A673 (cell line): Measurements from ENCODE around the gene SLC22A15. TPM values are rescaled to one million over a fixed set of nuclear protein-coding genes. Genes with fewer than 3 reads are reported as not detected.

Source experiments
- BruUV-seq: library from RNA; stranded (reverse); fragments of 400-500 nt; replicated peaks from 2 replicates; lab custom pipeline; 2021; lab: Mats Ljungman, UMichigan
- CTCF ChIA-PET: fragments of 300-600 bp; sonication (Branson Sonifier 250); formaldehyde crosslinking; loops from one replicate; lab custom pipeline; 2022; ENCODE audit warnings: antibody characterized with exemption; lab: Charles Lee
- POLR2A ChIA-PET: fragments of 300-600 bp; sonication (Branson Sonifier 250); formaldehyde crosslinking; loops from one replicate; lab custom pipeline; 2022; ENCODE audit warnings: antibody characterized with exemption; ENCODE audit not compliant: low non-redundant PET; lab: Charles Lee
- DNase-seq: peaks from one replicate; pipeline ENCODE4 v3.0.0-alpha.2; 2015; ENCODE audit warnings: low spot score
- H3K27ac ChIP-seq: fragments of 200-600 bp; sonication (generic); 2 replicates; pipeline ENCODE4 v1.5.1; 2016; ENCODE audit warnings: mixed run types, low read depth, mild to moderate bottlenecking, mixed read lengths, antibody characterized with exemption, low read length; ENCODE audit not compliant: poor library complexity, severe bottlenecking
- H3K27me3 ChIP-seq: fragments of 200-600 bp; sonication (generic); replicated peaks from 2 replicates; pipeline ENCODE4 v1.6.1; 2017; ENCODE audit warnings: mixed run types, low read depth, mild to moderate bottlenecking, mixed read lengths, antibody characterized with exemption, low read length; ENCODE audit not compliant: insufficient read depth, poor library complexity
- H3K36me3 ChIP-seq: fragments of 200-600 bp; sonication (generic); 2 replicates; pipeline ENCODE4 v1.6.1; 2016; ENCODE audit warnings: mixed run types, mild to moderate bottlenecking, mixed read lengths, antibody characterized with exemption, low read length; ENCODE audit not compliant: insufficient read depth, poor library complexity, severe bottlenecking
- H3K4me1 ChIP-seq: fragments of 200-600 bp; sonication (generic); 2 replicates; pipeline ENCODE4 v1.6.1; 2017; ENCODE audit warnings: mixed run types, mild to moderate bottlenecking, mixed read lengths, antibody characterized with exemption, low read length; ENCODE audit not compliant: insufficient read depth, poor library complexity, severe bottlenecking
- H3K4me3 ChIP-seq: fragments of 200-600 bp; sonication (generic); 2 replicates; pipeline ENCODE4 v1.5.1; 2016; ENCODE audit warnings: low read depth, mixed run types, mild to moderate bottlenecking, mixed read lengths, low read length; ENCODE audit not compliant: poor library complexity, severe bottlenecking
- H3K9me3 ChIP-seq: fragments of 200-600 bp; sonication (generic); 2 replicates; pipeline ENCODE4 v1.6.1; 2016; ENCODE audit warnings: mixed run types, low read depth, mild to moderate bottlenecking, mixed read lengths, antibody characterized with exemption, low read length; ENCODE audit not compliant: poor library complexity, severe bottlenecking
- EZH2 ChIP-seq: fragments of 200-600 bp; sonication (generic); IDR thresholded peaks from 2 replicates; pipeline ENCODE4 v1.6.1; 2017; ENCODE audit warnings: borderline replicate concordance, low read depth, mild to moderate bottlenecking, mixed read lengths, antibody characterized with exemption, low read length; ENCODE audit not compliant: poor library complexity, severe bottlenecking
- intact Hi-C: fragments of 100-400 bp; cut with micrococcal nuclease; formaldehyde crosslinking; loops from one replicate; pipeline ENCODE4 v1.10.0; 2022; ENCODE audit not compliant: unreplicated experiment
- total RNA-seq: library from RNA; stranded (reverse); gene quantifications from 2 replicates; pipeline ENCODE4 v1.2.3, GENCODE V29; 2021
- TF ChIP-seq, protein P1 (sequence below): fragments of 300-800, 200-600 bp; sonication (generic); conservative IDR thresholded peaks from 2 replicates; pipeline ENCODE4 v1.5.1; 2017; ENCODE audit warnings: low read depth, mild to moderate bottlenecking, antibody characterized with exemption, low read length, moderate library complexity, mixed read lengths

The SLC22A15 gene
- total RNA-seq, 1 experiment from 2014 or later: 0.39 TPM

DNA sequence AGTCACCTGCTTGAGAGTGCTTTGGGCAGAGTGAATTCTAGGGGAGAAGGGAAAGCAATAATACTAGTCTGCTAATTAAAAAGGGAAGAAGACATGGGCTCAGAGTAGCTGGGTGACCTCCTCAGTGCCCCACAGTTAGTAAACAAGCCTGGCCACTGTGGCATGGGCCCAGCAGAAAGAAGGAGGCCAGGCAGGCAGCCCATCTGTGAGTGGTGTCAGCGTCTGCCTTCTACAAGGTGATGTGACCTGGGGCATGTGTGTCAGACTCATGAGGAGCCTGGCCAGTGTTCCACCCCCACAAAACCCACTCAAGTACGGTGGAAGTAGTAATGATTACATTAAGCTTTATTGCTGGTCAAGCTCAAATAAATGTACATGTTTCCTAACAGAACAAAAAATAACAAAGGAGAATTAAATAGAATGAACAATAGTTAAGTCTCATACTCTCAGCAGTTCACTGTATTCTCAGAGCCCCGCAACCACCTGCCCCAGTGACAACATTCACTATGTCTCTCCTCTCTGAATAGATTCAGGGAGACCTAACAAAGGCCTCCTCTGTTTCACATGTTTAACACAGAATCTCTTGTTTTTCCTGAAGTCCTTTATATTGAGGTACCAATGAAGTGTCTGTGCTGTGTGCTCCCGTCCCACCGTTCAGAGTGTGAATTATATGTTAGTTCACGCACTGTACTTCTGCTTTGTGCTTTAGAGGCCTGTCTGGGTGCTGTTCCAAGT lies 32.5 kb downstream of the SLC22A15 start:
- DNase-seq: no peak
- CTCF ChIA-PET: no interaction called here

DNA sequence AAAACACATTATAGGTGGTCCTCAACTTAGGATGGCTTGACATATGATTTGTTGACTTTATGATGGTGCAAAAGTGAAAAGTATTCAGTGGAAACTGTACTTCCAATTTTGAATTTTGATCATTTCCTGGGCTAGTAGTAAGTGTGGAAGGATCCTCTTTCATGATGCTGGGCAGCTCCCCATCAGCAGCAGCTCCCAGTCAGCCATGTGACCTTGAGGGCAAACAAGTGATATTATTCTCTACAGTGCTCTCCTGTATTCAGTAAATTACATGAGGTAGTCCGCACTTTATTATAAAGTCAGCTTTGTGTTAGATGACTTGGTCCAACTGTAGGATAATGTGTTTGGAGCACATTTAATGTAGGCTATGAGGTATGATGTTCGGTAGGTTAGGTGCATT lies 36.4 kb downstream of the SLC22A15 start:
- DNase-seq: no peak
- Histone ChIP-seq H3K4me3 (no peak overlapping the region), H3K27me3 (no peaks in the 10 kb centered on the region), H3K27ac (no peak overlapping the region), H3K9me3 (no peaks in the 10 kb centered on the region), H3K36me3 (no peaks in the 10 kb centered on the region), H3K4me1 (no peaks in the 10 kb centered on the region)
- BruUV-seq: no TSS peak
- TF ChIP-seq, protein P1, sequence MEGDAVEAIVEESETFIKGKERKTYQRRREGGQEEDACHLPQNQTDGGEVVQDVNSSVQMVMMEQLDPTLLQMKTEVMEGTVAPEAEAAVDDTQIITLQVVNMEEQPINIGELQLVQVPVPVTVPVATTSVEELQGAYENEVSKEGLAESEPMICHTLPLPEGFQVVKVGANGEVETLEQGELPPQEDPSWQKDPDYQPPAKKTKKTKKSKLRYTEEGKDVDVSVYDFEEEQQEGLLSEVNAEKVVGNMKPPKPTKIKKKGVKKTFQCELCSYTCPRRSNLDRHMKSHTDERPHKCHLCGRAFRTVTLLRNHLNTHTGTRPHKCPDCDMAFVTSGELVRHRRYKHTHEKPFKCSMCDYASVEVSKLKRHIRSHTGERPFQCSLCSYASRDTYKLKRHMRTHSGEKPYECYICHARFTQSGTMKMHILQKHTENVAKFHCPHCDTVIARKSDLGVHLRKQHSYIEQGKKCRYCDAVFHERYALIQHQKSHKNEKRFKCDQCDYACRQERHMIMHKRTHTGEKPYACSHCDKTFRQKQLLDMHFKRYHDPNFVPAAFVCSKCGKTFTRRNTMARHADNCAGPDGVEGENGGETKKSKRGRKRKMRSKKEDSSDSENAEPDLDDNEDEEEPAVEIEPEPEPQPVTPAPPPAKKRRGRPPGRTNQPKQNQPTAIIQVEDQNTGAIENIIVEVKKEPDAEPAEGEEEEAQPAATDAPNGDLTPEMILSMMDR: no peak
- no peak for TF ChIP-seq EZH2
- ChIA-PET POLR2A (no interaction called here), CTCF (no interaction called here)
- intact Hi-C loops: no loop called here

More for the DNA sequence above, 32.5 kb downstream of the SLC22A15 start:
- Histone ChIP-seq H3K4me1 (no peaks in the 10 kb centered on the region), H3K36me3 (no peaks in the 10 kb centered on the region), H3K27ac (no peak overlapping the region), H3K4me3 (no peak overlapping the region), H3K9me3 (no peaks in the 10 kb centered on the region), H3K27me3 (no peaks in the 10 kb centered on the region)
- POLR2A ChIA-PET: interaction anchor here (0.6 kb wide), 1 partner anchor 27 kb away, joined by 3 read pairs; no protein-coding TSS in a partner anchor
- TF ChIP-seq EZH2: no peak
- TF ChIP-seq, protein P1: no peak
- intact Hi-C loops: no loop called here
- no TSS peak for BruUV-seq

DNA sequence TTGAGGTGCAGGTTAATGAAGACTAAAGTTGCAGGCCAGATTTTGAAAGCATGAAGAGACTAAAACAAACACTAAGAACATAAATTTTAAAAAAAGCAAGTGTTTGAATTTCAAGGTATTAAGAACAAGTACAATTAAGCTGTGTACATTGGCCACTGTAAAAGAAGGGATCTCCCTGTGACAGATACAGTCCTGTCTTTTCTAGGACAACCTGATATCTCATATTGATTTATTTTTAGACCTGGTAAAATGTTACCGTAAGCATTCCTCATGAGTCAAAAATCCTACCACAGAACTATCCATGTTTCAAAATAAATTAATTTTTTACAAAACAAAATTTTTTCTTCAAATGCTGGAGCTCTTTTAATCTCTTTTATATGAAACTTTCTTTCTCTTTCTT lies 39.4 kb downstream of the SLC22A15 start:
- Histone ChIP-seq H3K27ac (no peak overlapping the region), H3K4me3 (no peak overlapping the region), H3K36me3 (no peaks in the 10 kb centered on the region), H3K4me1 (no peaks in the 10 kb centered on the region), H3K9me3 (no peaks in the 10 kb centered on the region), H3K27me3 (no peaks in the 10 kb centered on the region)
- no peak for DNase-seq
- ChIA-PET CTCF (no interaction called here), POLR2A (no interaction called here)
- intact Hi-C loops: no loop called here
- TF ChIP-seq, protein P1: no peak
- TF ChIP-seq EZH2: no peak
- BruUV-seq: no TSS peak
